SK-N-SH treated with all-trans-retinoic acid at 6 μM for 48 hours (cell line): ENCODE results near the gene EFCAB13.

ENCODE experiments used
- ARNTL ChIP-seq: fragments of 450-650 bp; formaldehyde crosslinking; IDR thresholded peaks from 2 replicates; pipeline ENCODE4 v1.5.0; 2020; ENCODE audit warnings: low read depth, mild to moderate bottlenecking, moderate library complexity, borderline replicate concordance
- BACH2 ChIP-seq: fragments of 250-450 bp; sonication (Bioruptor Pico); IDR thresholded peaks from 2 replicates; pipeline ENCODE4 v1.9.0; 2021; ENCODE audit warnings: mild to moderate bottlenecking, borderline replicate concordance
- CREB5 ChIP-seq: fragments of 250-450 bp; sonication (Bioruptor Pico); IDR thresholded peaks from 2 replicates; pipeline ENCODE4 v1.5.1; 2020; ENCODE audit warnings: low read depth, mild to moderate bottlenecking, moderate library complexity
- GLIS3 ChIP-seq: fragments of 250-450 bp; sonication (Bioruptor Pico); IDR thresholded peaks from 2 replicates; pipeline ENCODE4 v1.5.0; 2020; ENCODE audit warnings: mild to moderate bottlenecking, moderate library complexity
- PATZ1 ChIP-seq: fragments of 250-450 bp; sonication (Bioruptor Pico); IDR thresholded peaks from 2 replicates; pipeline ENCODE4 v1.8.0; 2020; ENCODE audit warnings: mild to moderate bottlenecking, moderate library complexity, borderline replicate concordance
- RARB ChIP-seq: fragments of 250-450 bp; sonication (Bioruptor Pico); IDR thresholded peaks from 2 replicates; pipeline ENCODE4 v1.8.0; 2021; ENCODE audit warnings: mild to moderate bottlenecking, moderate library complexity
- TOX ChIP-seq: fragments of 250-450 bp; sonication (Bioruptor Pico); IDR thresholded peaks from 2 replicates; pipeline ENCODE4 v1.8.0; 2021; ENCODE audit warnings: mild to moderate bottlenecking, moderate library complexity, borderline replicate concordance
- TSHZ2 ChIP-seq: fragments of 250-450 bp; sonication (Bioruptor Pico); IDR thresholded peaks from 2 replicates; pipeline ENCODE4 v1.5.0; 2020; ENCODE audit warnings: mild to moderate bottlenecking, moderate library complexity
- ZNF565 ChIP-seq: fragments of 450-650 bp; formaldehyde crosslinking; conservative IDR thresholded peaks from 2 replicates; pipeline ENCODE4 v1.5.0; 2020; ENCODE audit warnings: low read depth, mild to moderate bottlenecking, moderate library complexity
- ZNF8 ChIP-seq: fragments of 450-650 bp; formaldehyde crosslinking; IDR thresholded peaks from 2 replicates; pipeline ENCODE4 v1.5.0; 2020; ENCODE audit warnings: mild to moderate bottlenecking, moderate library complexity

- TF ChIP-seq RARB = no peak
- no peak for TF ChIP-seq ZNF565 (CRISPR knock-in tag)
- TF ChIP-seq ZNF8 (CRISPR knock-in tag) = no peak
- no peak for TF ChIP-seq ARNTL
- no peak for TF ChIP-seq TOX (CRISPR knock-in tag)
- no peak for TF ChIP-seq PATZ1 (CRISPR knock-in tag)
- TF ChIP-seq BACH2 (CRISPR knock-in tag) = no peak
- no peak for TF ChIP-seq TSHZ2 (CRISPR knock-in tag)
- no peak for TF ChIP-seq GLIS3
- no peak for TF ChIP-seq CREB5
Measured at GRCh38 chr17:47278561-47278960, 45.2 kb upstream of the EFCAB13 start.
